PFSK-1 (cell line): ENCODE results near the gene PFKP.

ENCODE experiments used
- POLR2AphosphoS5 ChIP-seq: IDR thresholded peaks from 2 replicates; pipeline ENCODE4 v1.6.1; 2012; ENCODE audit warnings: low read depth, mild to moderate bottlenecking, control low read depth, low read length, moderate library complexity
- REST ChIP-seq, 2 experiments: IDR thresholded peaks; 2 replicates each; pipeline versions ENCODE4 v1.6.1 to v1.8.0; 2011 to 2012; ENCODE audit warnings: low read depth in 2 of 2, low read length in 2 of 2, control low read depth in 1 of 2, inconsistent platforms in 1 of 2, mild to moderate bottlenecking in 1 of 2, moderate library complexity in 1 of 2; ENCODE audit not compliant: insufficient read depth in 1 of 2

- TF ChIP-seq POLR2AphosphoS5 (no peak; the same call in 1 of the 2 replicates), REST (IDR thresholded peaks at IDR 0.05; ENCODE audit: insufficient read depth in 1 of 2, low read depth in 2 of 2, low read length in 2 of 2) (no peak)
Measured at GRCh38 chr10:3117486-3117885, 50.1 kb downstream of the PFKP start.
